Measurements from ENCODE around the gene CORO6. TPM values are rescaled to one million over a fixed set of nuclear protein-coding genes. Genes with fewer than 3 reads are reported as not detected.
A peak's percentile ranks its signal among the peaks of the same experiment; 100 is the strongest.

Gene CORO6
- total RNA-seq, 2 experiments from 2014 or later: 13.9 to 14.2 TPM

DNA sequence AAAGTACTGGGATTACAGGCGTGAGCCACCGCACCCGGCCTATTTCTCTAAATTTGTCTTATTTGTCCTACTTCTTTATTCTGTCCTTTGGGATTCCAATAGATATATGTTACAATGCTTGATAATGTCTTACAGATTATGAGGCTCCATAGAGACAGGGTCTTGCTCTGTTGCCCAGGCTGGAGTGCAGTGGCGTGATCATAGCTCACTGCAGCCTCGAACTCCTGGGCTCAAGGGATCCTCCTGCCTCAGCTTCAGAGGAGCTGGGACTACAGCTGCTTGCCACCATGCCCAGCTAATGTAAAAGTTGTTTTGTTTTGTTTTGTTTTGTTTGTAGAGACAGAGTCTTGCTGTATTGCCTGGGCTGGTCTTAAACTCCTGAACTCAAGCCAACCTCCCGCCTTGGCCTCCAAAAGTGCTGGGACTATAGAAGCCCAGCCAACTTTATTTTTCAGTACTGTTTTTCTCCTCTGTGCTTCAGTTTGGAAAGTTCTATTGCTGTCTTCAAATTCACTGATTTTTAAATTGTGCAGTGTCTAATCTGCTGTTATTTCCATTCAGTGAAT is 19.5 kb downstream of the CORO6 start:
- ChIA-PET POLR2A (no interaction called here), CTCF (no interaction called here)
- Mint-ChIP-seq H3K27me3 (no peaks in the 10 kb centered on the region), H3K27ac (no peak overlapping the region), H3K9me3 (ENCODE audit: low read depth) (no peaks in the 10 kb centered on the region), H3K4me1 (peaks cover 3% of the 10 kb centered on the region), H3K4me3 (no peak overlapping the region), H3K36me3 (ENCODE audit: low read depth) (no peaks in the 10 kb centered on the region)
- DNase-seq: no peak
- intact Hi-C loops (cut with DNase I, micrococcal nuclease): no loop called here
- ATAC-seq: no peak

GRCh38 chr17:29597361-29598172 is 25.1 kb downstream of the CORO6 start:
- Mint-ChIP-seq H3K9me3 (ENCODE audit: low read depth) (no peaks in the 10 kb centered on the region), H3K4me3 (no peak overlapping the region), H3K4me1 (peaks cover 8% of the 10 kb centered on the region), H3K27me3 (no peaks in the 10 kb centered on the region), H3K36me3 (ENCODE audit: low read depth) (no peaks in the 10 kb centered on the region), H3K27ac (no peak overlapping the region)
- no peak for DNase-seq
- ChIA-PET POLR2A (no interaction called here), CTCF (interaction anchor here (0.6 to 1.0 kb wide), 2 partner anchors 19 to 234 kb away, joined by 3 read pairs; no protein-coding TSS in a partner anchor)
- intact Hi-C loops (cut with DNase I, micrococcal nuclease): no loop called here
- ATAC-seq: no peak

GRCh38 chr17:29596811-29597210 is 25.9 kb downstream of the CORO6 start:
- intact Hi-C loops (cut with DNase I, micrococcal nuclease): no loop called here
- CTCF ChIA-PET: interaction anchor here (0.6 to 1.0 kb wide), 3 partner anchors 20 to 234 kb away, joined by 3 to 4 read pairs (median 3); no protein-coding TSS in a partner anchor
- DNase-seq: no peak
- no peaks in the 10 kb centered on the region for H3K9me3 Mint-ChIP-seq (ENCODE audit: low read depth)
- H3K4me3 Mint-ChIP-seq: no peak overlapping the region
- peaks cover 16% of the 10 kb centered on the region for H3K4me1 Mint-ChIP-seq
- POLR2A ChIA-PET: interaction anchor here (0.9 kb wide), 1 partner anchor 18 kb away, joined by 4 read pairs; no protein-coding TSS in a partner anchor
- H3K27ac Mint-ChIP-seq: no peak overlapping the region
- no peak for ATAC-seq
- H3K36me3 Mint-ChIP-seq (ENCODE audit: low read depth): no peaks in the 10 kb centered on the region
- H3K27me3 Mint-ChIP-seq: no peaks in the 10 kb centered on the region

- POLR2A ChIA-PET: interaction anchor here (0.9 kb wide), 1 partner anchor 19 kb away, joined by 4 read pairs; no protein-coding TSS in a partner anchor
- H3K36me3 Mint-ChIP-seq (ENCODE audit: low read depth): no peaks in the 10 kb centered on the region
- H3K27me3 Mint-ChIP-seq: no peaks in the 10 kb centered on the region
- H3K4me1 Mint-ChIP-seq: peaks cover 22% of the 10 kb centered on the region
- no peak overlapping the region for H3K27ac Mint-ChIP-seq
- ATAC-seq (no peak), DNase-seq (no peak)
- no peaks in the 10 kb centered on the region for H3K9me3 Mint-ChIP-seq (ENCODE audit: low read depth)
- intact Hi-C loops (cut with DNase I, micrococcal nuclease): no loop called here
- H3K4me3 Mint-ChIP-seq: no peak overlapping the region
- CTCF ChIA-PET: interaction anchor here (0.7 kb wide), 2 partner anchors 22 to 183 kb away, joined by 3 to 4 read pairs; no protein-coding TSS in a partner anchor
Observed at GRCh38 chr17:29595943-29596774, 26.6 kb downstream of the CORO6 start.

- Mint-ChIP-seq H3K4me3 (peak overlapping the region; percentile 74), H3K27ac (no peak overlapping the region), H3K9me3 (ENCODE audit: low read depth) (no peaks in the 10 kb centered on the region), H3K36me3 (ENCODE audit: low read depth) (no peaks in the 10 kb centered on the region), H3K4me1 (peaks cover 28% of the 10 kb centered on the region), H3K27me3 (no peaks in the 10 kb centered on the region)
- DNase-seq: no peak
- intact Hi-C loops (cut with DNase I, micrococcal nuclease): no loop called here
- ATAC-seq: no peak
- CTCF ChIA-PET: interaction anchor here (1.3 to 5.0 kb wide), 2 partner anchors 18 to 21 kb away, joined by 5 to 79 read pairs; no protein-coding TSS in a partner anchor
- POLR2A ChIA-PET: no interaction called here
Observed at GRCh38 chr17:29595107-29595942, 27.4 kb downstream of the CORO6 start.

DNA sequence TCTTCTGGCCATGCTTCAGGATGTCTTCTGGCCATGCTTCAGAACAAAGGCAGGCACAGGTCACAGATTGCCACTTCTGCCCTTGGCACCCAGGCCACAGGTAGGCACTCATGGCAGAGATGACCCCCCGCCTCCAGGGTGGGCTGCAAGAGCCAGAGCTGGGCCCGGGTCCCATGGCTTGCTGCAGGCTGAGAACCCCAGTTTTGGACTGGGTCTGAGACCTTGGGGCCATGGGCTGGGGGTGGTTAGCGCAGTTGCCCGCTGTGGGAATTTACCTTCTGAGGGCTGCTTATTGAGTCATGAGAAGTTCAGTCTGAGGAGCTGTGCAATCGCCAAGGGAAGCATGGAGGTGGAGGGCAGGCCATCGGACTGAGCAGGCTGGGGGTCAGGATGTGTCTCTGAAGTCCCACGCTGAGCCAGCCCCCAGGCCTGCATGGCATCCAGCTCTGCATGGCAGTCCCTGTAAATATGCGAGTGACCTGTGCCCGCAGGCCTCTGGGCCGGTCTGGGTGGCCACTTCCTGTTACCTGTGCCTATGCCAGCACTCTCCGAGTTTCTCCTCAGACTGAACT is 28.1 kb downstream of the CORO6 start:
- no peaks in the 10 kb centered on the region for H3K9me3 Mint-ChIP-seq (ENCODE audit: low read depth)
- peak overlapping the region; percentile 74 for H3K4me3 Mint-ChIP-seq
- no peaks in the 10 kb centered on the region for H3K36me3 Mint-ChIP-seq (ENCODE audit: low read depth)
- ATAC-seq (no peak), DNase-seq (no peak)
- H3K4me1 Mint-ChIP-seq: peaks cover 33% of the 10 kb centered on the region
- POLR2A ChIA-PET: no interaction called here
- CTCF ChIA-PET: interaction anchor here (1.3 to 5.0 kb wide), 3 partner anchors 19 to 27 kb away, joined by 5 to 79 read pairs (median 22); partner anchors contain the start of genes ABHD15 and TP53I13
- H3K27me3 Mint-ChIP-seq: no peaks in the 10 kb centered on the region
- intact Hi-C loops (cut with DNase I, micrococcal nuclease): no loop called here
- no peak overlapping the region for H3K27ac Mint-ChIP-seq

- Mint-ChIP-seq H3K9me3 (ENCODE audit: low read depth) (no peaks in the 10 kb centered on the region), H3K4me1 (peaks cover 33% of the 10 kb centered on the region), H3K4me3 (peak overlapping the region; percentile 74), H3K27ac (no peak overlapping the region), H3K36me3 (ENCODE audit: low read depth) (no peaks in the 10 kb centered on the region), H3K27me3 (no peaks in the 10 kb centered on the region)
- no peak for ATAC-seq
- ChIA-PET CTCF (interaction anchor here (0.9 to 5.0 kb wide), 8 partner anchors 13 to 336 kb away, joined by 3 to 79 read pairs (median 5); partner anchors contain the start of genes ABHD15, SSH2 and TP53I13), POLR2A (interaction anchor here (1.8 kb wide), 1 partner anchor 24 kb away, joined by 10 read pairs; no protein-coding TSS in a partner anchor)
- intact Hi-C loops (cut with DNase I, micrococcal nuclease): no loop called here
- DNase-seq: peak; percentile 67
Observed at GRCh38 chr17:29593591-29594518, 28.9 kb downstream of the CORO6 start.

GRCh38 chr17:29592850-29593551 is 29.7 kb downstream of the CORO6 start, which contains the start of gene ANKRD13B:
Gene ANKRD13B (plus strand): TSS chr17:29593132. CDS start chr17:29593622, 490 bp downstream.
- ChIA-PET CTCF (interaction anchor here (0.6 to 5.0 kb wide), 12 partner anchors 12 to 643 kb away, joined by 3 to 79 read pairs (median 4); partner anchors contain the start of genes ABHD15, SSH2 and TP53I13), POLR2A (interaction anchor here (0.8 to 1.8 kb wide), 2 partner anchors 21 to 24 kb away, joined by 3 to 10 read pairs; no protein-coding TSS in a partner anchor)
- DNase-seq (peak; percentile 74), ATAC-seq (peak; percentile 10)
- Mint-ChIP-seq H3K36me3 (ENCODE audit: low read depth) (peaks cover 3% of the 10 kb centered on the region), H3K9me3 (ENCODE audit: low read depth) (no peaks in the 10 kb centered on the region), H3K4me3 (peak within 1 kb of the TSS; percentile 83), H3K4me1 (peaks cover 36% of the 10 kb centered on the region), H3K27ac (peak within 1 kb of the TSS; percentile 63), H3K27me3 (no peaks in the 10 kb centered on the region)
- intact Hi-C loops (cut with DNase I, micrococcal nuclease): no loop called here

Data from activated CD4-positive, alpha-beta T cell treated with anti-CD3 and anti-CD28 coated beads for 36 hours (primary cell).